ENCODE results near the gene TMEM243.
"Not testable (repeated sequence)": the region's sequence is repeated elsewhere in the genome, so short reads cannot be mapped to it uniquely, and the experiment has no call there.

Gene TMEM243, protein sequence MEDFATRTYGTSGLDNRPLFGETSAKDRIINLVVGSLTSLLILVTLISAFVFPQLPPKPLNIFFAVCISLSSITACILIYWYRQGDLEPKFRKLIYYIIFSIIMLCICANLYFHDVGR

DNA sequence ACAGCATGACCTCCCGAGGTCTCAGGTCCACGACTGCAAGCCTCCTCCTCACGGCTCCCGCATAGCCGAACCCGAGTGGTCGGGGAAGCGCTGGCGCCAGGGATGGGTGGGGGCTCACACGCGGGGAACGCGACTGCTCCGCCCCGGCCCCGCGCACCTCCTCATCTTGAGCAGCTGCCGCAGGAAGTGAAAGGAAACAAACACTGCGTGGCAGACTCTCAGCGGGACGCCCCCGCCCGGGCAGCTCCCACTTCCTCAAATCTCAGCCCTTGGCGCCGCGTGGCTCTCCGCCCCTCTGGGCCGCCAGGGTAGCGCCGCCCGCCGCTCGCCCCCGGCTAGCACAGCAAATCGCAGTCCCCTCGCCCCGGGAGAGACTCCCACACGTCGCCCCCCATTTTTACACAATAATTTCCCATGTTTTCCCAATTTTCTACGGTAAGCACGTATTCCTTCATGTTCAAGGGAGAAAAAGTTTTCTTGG lies at the start of gene TMEM243:
Gene TMEM243, minus strand, starts transcription at position 188 of the 481 bp plus-strand sequence. CDS start 229 bp downstream, outside the sequence.
- peak; percentile 31 to 48 for DNase-seq (ENCODE audit: low read depth in 2 of 2)

DNA sequence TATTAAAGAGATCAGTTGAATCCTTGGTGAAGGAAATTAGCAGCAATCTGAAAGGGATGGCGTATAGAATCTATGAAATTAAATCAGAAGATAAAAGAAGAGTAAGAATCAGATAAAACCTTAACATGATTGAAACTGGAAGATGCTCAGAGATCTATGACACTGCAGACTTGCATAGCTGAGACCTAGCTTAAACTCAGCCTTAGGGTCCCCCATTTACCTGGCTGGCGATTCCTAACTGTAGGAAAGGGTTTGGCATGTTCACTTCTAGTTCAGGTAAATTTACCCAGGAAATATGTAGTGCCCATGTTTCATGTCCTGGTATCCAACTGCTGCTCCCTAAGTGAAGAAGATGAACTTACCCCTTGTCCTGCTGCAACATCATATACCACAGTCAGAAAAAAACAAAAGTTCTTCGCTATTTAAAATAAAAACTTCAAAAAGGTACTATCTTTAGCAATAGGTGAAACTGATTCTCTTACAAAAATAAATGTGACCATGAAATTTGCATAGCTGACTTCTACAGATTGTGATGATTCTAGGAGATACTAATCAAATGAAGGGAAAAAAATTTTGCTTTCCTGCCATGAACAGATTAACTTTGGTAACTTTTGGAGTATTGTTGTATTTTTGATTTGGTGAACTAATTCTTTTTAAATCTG lies 47.8 kb upstream of the TMEM243 start:
- DNase-seq (ENCODE audit: low read depth in 2 of 2), result no peak

DNA sequence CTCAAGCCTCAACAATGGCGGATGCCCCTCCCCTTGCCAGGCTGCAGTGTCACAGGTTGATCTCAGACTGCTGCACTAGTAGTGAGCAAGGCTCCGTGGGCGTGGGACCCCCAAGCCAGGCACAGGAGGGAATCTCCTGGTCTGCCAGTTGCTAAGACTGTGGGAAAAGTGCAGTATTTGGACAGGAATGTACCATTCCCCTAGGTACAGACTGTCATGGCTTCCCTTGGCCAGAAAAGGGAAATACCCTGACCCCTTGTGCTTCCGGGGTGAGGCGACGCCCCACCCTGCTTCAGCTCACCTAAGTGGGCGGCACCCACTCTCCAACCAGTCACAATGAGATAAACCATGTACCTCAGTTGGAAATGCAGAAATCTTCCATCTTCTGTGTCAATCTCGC lies 44.0 kb upstream of the TMEM243 start:
- DNase-seq (ENCODE audit: low read depth in 2 of 2), result no peak

DNA sequence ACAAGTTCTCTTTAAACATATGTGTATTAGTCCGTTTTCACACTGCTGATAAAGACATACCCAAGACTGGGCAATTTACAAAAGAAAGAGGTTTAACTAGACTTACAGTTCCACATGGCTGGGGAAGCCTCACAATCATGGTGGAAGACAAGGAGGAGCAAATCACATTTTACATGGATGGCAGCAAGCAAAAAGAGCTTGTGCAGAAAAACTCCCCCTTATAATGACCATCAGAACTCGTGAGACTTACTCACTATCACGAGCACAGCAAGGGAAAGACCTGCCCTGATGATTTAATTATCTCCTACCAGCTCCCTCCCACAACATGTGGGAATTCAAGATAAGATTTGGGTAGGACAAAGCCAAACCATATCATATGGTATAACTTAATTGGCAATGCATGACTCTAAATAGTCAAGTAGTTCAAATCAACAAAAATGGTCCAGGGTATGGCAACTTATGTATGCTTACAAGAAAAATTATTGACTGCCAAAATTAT lies 34.1 kb upstream of the TMEM243 start:
- no peak for DNase-seq (ENCODE audit: low read depth in 2 of 2)

DNA sequence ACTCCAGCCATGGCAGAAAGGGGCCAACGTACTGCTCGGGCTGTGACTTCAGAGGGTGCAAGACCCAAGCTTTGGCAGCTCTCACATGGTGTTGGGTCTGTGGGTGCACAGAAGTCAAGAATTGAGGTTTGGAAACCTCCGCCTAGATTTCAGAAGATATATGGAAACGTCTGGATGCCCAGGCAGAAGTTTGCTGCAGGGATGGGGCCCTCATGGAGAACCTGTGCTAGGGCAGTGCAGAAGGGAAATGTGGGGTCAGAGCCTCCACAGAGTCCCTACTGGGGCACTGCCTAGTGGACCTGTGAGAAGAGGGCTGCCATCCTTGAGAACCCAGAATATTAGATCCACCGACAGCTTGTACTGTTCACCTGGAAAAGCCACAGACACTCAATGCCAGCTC lies 26.1 kb upstream of the TMEM243 start:
- DNase-seq (ENCODE audit: low read depth in 2 of 2), result not testable (repeated sequence)

DNA sequence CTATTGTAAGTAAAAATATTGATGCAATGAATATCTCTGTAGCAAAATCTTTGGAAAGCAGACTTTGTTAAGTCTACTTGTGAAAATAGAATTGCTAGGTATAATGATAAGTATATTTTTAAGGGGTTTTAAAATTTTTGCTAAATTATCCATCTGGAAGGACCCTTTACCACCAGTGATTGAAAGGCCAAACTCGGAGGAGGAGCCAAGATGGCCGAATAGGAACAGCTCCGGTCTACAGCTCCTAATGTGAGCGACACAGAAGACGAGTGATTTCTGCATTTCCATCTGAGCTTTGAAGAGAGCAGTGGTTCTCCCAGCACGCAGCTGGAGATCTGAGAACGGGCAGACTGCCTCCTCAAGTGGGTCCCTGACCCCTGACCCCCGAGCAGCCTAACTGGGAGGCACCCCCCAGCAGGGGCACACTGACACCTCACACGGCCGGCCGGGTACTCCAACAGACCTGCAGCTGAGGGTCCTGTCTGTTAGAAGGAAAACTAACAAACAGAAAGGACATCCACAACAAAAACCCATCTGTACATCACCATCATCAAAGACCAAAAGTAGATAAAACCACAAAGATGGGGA lies 19.0 kb upstream of the TMEM243 start:
- DNase-seq (ENCODE audit: low read depth in 2 of 2), result not testable (repeated sequence)

DNA sequence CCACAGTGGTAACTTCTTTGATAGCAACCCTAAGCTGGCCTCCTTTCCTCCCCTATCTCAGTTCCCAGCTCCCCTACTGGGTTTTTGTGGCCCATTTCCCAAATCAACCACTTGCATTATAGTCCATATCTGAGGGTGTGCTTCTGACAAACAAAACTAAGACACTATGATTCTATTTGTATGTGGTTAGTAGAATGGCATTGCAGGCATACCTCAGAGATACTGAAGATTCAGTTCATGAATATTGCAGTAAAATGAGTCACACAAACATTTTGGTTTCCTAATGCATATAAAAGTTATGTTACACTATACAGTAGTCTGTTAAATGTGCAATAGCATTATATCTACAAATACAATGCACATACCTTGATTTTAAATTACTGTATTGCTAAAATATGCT lies 15.4 kb upstream of the TMEM243 start:
- peak; percentile 42 to 45 for DNase-seq (ENCODE audit: low read depth in 2 of 2)

DNA sequence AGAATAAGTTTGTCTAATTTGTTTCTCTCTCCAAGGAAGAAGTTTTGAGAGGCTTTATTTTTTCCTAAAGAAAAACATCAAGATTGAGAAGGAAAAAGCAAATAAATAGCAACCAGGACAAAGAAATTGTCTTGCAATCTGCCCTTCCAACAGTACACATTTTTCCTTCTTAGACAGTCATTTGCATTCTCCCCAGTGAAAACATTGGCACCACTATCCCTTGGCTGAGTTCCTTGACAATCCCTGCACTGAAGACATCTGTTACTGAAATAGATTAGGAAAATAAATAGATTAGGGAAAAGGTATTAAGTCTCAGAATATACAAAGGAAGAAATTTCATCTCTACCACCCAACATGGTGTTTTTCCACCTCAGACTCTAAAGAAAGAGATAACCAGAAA lies 12.2 kb upstream of the TMEM243 start:
- DNase-seq (ENCODE audit: low read depth in 2 of 2), result no peak

DNA sequence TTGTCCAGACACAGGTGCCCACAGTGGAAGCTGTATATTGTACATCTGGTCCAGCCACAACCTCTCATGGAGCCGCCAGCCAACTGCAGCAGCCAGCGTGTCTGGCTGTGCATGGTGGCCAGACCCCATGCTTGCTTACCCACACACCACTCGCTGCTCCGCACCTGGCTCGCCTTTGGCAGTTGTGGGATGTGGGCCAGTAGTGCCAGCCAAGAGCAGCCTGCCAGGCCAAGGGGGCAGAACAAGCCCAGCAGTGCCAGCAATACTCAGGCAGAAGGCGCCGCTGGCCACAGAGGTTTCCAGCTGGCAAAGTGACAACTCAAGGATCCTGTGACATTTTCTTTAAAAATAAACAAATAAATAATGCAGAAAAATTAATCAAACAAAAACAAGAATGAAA lies 11.7 kb upstream of the TMEM243 start:
- DNase-seq (ENCODE audit: low read depth in 2 of 2), result no peak

DNA sequence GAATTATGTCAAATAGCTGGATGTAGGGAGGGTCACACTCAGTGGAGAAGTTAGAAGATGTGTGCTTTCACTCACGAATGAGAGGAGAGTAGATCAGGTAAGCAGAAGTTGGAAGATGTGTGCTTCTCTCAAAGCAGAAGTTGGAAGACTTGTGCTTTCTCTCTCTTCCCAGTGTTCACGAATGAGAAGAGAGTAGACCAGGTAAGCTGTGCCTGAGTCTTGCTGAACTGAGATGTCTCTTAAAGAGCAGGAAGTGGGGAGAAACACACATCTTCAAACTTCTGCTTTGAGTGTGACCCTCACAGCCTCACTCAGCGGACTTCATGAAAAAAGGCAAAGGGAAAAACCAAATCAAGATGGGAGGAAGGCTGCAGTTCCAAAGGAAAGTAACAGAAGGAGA lies 7.0 kb upstream of the TMEM243 start:
- DNase-seq (ENCODE audit: low read depth in 2 of 2), result no peak

DNA sequence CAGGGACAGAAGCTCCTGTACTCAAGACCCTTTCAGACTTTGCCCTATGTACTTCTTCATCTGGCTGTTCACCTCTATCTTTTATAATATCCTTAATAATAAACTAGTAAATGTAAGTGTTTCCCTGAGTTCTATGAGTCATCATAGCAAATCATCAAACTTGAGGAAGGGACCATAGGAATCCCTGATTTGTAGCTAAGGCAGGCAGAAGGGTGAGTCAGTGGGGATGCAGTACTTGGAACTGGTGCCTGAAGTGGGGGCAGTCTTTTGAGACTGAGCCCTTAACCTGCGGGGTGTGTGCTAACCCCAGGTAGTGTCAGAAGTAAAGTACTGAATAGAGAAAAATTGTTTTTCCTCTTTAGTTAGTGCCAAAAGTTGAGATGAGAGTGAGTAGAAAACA lies 6.2 kb upstream of the TMEM243 start:
- no peak for DNase-seq (ENCODE audit: low read depth in 2 of 2)

DNA sequence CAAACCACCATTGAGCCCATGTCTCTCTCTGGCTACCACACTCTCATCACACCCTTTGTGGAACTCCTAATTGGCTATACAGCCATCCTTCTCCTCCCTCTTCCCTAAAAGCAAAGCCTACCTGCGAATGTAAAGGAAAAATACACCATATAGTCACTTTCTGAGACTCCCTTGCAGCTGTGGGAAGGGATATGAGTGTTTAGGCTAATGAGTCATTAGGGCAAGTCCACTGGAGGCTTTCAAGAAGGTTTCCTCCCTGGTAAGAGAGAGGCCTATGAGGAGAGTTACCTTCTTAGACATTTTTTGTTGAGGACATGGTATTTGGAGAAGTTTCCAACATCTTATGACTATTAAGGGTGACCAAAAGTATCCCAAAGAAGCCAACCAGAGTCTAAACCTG lies 4.1 kb upstream of the TMEM243 start:
- no peak for DNase-seq (ENCODE audit: low read depth in 2 of 2)

DNA sequence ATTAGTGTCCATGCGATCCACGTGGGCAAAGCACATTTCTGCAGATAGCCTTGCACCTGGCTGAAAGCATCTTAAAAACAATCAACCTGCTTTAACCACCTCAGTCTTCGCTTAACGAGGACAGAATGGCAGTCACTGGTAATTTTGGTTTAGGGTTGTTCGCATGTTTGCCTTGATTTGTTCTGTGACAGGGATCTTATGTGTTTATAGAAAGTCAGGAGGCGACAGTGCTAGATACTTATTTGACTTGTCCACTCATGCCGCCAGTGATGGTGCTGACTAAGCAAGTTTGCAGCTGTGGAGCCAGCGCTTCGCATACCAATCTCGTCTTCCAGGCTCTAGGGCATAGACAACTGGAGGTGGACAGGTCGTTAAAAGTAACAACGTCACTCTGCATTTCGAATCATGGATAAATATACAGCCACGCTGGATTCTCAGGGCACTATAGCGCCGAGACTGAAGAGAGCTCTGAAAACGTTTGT lies 1.2 kb upstream of the TMEM243 start:
- no peak for DNase-seq (ENCODE audit: low read depth in 2 of 2)

DNA sequence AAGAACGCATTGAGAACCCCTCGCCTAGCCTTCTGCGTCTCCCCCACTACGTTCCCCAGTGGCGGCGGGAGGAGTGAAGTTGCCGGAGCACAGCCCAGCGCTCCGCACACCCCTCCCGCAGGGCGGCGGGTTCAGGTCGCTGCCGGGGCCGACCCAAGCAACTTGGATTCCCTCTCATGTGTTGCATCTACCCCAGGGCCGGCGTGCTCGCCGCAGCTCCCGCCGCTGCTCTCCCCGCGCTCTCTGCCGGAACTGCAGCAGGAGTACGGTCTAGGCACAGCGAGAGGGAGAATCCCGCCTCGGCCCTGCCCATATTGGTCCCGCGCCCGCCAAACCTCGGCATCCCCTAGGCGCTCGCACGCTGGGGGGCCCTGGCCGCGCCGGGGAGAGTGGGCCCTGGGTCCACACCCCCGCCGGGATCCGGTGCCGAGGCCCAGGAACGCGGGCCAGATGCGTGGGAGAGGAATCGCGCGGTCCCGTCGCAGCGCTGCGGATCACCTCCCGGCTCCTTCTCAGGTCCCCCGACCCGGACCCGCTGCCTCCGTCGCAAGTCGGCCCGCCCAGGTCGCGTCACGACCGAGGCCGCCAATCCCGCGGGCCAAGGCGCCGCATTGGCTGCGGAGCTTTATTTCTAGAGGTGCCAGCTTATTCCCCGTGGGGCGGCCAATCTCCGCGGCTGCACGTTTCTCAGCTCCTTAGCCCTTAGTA lies 648 bp upstream of the TMEM243 start:
- peak; percentile 31 to 39 for DNase-seq (ENCODE audit: low read depth in 2 of 2)

DNA sequence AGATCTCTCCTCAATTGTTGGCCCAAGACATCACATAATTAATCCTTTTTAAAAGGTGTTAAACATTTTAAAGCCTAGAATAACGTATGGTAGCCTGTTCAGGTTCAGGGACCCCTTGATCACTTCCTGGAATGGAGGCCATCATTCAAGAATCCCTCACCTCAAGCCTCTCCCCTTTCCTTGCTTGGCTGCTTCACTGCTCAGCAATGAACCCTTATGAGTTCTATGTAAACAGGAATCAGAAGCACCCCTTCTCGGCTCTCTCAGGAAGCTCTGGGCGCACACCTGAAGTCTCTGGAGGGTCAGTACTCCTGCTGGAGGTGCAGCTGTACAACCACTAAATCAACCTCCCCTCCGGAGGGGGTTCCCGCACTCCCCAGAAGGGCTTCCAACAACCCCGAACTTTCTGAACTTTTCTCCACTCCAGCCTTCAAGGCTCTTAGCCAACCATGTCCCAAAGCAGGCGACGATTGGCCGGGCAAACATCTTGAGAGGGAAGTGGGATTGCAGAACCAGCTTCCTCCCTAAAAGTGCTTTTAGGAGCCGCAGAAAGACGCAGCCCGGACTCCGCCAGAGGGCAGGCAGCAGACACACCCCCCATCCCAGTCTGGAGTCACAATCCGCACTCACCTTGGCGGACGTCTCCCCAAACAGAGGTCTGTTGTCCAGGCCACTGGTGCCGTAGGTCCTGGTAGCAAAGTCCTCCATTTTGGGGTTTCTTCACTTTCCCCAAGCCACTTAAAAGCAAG lies 562 bp downstream of the TMEM243 start:
- no peak for DNase-seq (ENCODE audit: low read depth in 2 of 2)

DNA sequence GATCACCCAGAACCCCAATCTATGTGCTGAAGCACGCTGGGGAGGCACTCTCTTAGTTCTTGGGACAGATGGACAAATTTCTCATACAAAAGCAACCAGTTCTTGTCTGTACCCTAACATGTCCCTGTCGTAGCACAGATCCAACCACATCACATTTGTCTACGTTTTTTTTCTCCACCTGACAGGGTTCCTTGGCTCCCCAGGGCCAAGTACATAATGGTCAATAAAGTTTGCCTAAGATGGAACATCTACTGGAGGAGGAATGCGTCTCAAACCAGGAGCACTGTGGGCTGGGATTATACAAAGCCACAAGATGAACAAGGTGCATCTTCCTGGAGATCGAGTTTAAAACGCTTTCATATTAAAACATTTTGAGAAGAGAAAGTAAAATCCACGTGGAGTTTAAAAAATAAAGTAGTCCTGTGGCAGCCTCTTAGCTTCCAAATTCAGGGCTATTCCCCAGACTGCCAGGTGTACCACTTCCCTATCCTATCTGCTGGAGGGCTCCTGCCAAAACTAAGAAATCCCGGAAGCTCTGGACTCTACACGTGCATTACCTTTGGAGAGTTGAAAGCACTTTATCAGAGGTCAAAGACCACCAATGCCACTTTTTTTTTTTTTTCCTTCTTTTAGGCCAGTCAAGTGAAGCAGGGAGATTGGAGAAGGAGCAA lies 1.4 kb downstream of the TMEM243 start:
- no peak for DNase-seq (ENCODE audit: low read depth in 2 of 2)

DNA sequence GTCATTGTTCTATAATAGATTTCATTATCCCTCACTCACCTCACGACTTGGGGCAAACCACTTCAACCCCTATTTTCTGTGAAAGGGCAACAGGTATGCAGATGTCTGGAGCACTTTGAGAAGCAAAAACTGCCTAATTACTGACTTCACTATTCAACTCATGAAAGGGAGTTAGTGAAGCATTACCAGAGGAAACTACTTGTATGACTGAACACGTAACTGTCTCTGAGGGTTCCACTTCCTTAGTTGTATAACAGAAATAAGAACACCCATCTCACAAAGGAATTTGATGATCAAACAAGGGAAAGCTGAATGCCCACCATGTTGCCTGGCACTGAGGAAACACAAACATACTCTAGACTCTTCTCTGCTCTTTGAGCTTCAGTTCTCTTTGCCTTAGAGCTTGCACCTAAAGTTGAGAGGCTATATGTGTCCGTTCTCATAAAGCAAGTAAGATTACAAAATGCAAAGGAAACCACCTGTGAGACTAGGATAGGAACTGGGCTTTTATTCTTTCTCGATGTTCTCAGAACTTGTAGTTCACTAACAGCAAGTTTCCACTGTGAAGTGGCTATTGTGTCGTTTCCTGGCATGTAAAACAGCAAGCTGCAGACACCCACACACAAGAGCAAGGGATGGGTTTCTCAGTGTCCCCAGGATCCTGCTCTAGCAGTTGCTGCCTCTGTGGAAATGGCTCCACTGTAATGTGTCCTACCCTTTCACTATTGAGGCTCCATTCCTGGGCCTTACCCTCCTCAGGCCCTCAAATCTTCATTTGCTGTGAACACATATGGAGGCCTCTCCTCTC lies 2.6 kb downstream of the TMEM243 start:
- no peak for DNase-seq (ENCODE audit: low read depth in 2 of 2)

DNA sequence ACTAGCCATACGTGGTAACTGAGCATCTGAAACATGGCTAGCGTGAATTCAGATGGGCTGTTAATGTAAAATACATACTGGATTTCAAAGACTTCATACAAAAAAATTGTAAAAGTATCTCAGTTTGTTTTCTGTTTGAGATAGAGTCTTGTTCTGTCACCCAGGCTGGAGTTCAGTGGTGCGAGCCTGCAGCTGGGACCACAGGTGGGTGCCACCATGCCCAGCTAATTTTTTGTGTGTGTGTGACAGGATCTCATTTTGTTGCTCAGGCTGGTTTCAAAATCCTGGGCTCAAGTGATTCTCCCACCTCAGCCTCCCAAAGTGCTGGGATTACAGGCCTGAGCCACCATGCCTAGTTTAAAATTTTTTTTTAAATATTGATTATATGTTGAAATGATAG lies 4.5 kb downstream of the TMEM243 start:
- DNase-seq (ENCODE audit: low read depth in 2 of 2), result no peak

DNA sequence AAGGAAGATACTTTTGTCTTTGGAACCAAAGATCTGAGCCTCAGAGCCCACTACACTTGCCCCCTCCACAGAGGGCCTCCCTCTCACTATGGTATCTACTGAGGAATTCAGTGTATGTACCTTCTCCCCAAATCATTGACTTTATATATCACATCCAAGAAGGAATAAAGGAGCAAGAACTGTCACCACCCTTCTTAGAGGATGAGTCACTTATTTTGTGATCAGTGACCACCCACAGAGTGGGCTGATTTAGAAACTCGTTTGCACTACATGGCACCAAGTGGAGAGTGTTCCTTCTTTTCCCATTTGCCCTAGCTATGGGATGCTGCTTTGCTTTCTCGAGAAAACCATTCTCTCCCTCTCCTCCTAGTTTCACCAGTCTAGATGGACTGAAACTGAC lies 5.7 kb downstream of the TMEM243 start:
- peak in 1 of 2 experiments; percentile 29 for DNase-seq (ENCODE audit: low read depth in 2 of 2)

DNA sequence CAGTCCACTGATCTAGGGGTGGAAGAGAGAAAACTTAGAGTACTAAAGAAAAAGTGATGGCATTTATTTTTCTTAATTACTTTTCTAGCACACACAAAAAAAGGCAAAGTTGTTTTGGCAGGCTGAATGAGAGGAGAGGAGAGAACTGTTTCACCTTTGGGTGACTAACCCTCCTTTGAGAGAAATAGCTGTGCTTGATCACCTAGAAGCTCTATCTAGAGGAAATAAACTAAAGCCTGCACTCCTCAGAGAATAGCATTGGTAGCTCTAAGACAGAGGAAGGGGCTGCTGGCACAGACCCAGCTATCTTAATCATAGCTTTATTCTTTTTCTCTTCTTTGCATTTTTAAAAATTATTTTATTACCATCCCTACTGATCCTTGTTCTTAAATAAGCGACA lies 6.3 kb downstream of the TMEM243 start:
- DNase-seq (ENCODE audit: low read depth in 2 of 2), result no peak

Data from fibroblast of skin of left quadriceps (primary cell).